ENCODE data around the gene MALAT1. TPM values are rescaled to one million over a fixed set of nuclear protein-coding genes. Genes with fewer than 3 reads are reported as not detected.

MALAT1 gene
- total and polyA plus RNA-seq, 8 donors: 251 to 5,615 (median 2,750) TPM

DNA sequence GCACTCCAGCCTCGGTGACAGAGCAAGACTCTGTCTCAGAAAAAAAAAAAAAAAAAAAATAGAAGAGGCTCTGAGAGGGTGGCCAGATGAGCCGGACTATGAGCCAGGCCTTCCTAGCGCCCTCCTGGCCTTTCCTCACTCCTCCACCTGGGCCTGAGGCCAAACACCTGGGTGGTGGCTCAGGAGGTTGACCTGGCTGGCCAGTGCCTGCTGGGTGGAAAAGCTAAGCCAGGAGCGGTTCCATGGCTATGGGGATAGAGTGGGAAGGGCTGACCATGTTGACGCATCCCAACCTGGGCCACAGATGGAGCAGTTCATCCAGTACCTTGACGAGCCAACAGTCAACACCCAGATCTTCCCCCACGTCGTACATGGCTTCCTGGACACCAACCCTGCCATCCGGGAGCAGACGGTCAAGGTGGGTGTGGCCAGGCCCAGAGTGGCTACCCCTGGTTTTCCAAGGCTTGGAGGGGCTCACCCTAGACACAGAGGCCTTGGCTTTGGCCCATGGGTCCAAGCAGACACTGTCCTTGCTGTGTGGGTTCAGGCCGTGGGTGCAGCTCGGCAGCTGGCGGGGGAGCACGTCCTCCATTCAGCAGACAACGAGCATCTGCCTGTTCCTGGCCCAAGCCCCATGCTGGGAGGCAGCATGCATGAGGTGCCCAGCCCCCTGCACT lies 33.7 kb downstream of the MALAT1 start:
- peak in 1 of 6 donors; percentile 65 for DNase-seq
- H3K4me3 ChIP-seq: no peak overlapping the region
- intact Hi-C loops (cut with DNase I): loop anchor here in 2 of 3 donors (10.0 kb wide), 2 partner anchors 52 to 318 kb away; no protein-coding TSS in a partner anchor
- no peak overlapping the region for H3K27ac ChIP-seq
- WGBS, 2 donors: 84 to 89% methylated on average over 15 of the region's 15 CpGs
- H3K36me3 ChIP-seq: peaks cover 2 to 26% (median 9%) of the 10 kb centered on the region in 3 donors
- H3K9me3 ChIP-seq: no peaks in the 10 kb centered on the region
- H3K4me1 ChIP-seq: no peaks in the 10 kb centered on the region
- FAIRE-seq: no peak
- ATAC-seq: peak in 1 of 4 donors; percentile 19
- no peaks in the 10 kb centered on the region for H3K27me3 ChIP-seq
- TF ChIP-seq, protein P1, sequence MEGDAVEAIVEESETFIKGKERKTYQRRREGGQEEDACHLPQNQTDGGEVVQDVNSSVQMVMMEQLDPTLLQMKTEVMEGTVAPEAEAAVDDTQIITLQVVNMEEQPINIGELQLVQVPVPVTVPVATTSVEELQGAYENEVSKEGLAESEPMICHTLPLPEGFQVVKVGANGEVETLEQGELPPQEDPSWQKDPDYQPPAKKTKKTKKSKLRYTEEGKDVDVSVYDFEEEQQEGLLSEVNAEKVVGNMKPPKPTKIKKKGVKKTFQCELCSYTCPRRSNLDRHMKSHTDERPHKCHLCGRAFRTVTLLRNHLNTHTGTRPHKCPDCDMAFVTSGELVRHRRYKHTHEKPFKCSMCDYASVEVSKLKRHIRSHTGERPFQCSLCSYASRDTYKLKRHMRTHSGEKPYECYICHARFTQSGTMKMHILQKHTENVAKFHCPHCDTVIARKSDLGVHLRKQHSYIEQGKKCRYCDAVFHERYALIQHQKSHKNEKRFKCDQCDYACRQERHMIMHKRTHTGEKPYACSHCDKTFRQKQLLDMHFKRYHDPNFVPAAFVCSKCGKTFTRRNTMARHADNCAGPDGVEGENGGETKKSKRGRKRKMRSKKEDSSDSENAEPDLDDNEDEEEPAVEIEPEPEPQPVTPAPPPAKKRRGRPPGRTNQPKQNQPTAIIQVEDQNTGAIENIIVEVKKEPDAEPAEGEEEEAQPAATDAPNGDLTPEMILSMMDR (IDR thresholded peaks at IDR 0.05): no peak

DNA sequence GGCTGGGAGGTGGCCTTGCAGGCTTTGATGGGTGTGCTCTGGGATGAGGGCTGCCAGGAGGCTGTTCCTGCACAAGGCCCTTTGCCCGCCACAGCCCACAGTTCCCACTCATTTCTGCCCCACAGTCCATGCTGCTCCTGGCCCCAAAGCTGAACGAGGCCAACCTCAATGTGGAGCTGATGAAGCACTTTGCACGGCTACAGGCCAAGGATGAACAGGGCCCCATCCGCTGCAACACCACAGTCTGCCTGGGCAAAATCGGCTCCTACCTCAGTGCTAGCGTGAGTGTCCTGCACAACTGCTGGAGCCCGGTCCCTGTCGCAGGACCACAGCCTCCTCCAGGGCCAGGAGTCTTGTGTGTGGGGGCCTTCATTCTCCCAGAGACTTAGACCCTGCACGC lies 36.3 kb downstream of the MALAT1 start:
- no peak overlapping the region for H3K27ac ChIP-seq
- no peak overlapping the region for H3K4me3 ChIP-seq
- H3K4me1 ChIP-seq: peaks cover 0 to 5% (median 0%) of the 10 kb centered on the region in 3 donors
- no peak for DNase-seq
- no peaks in the 10 kb centered on the region for H3K27me3 ChIP-seq
- H3K36me3 ChIP-seq: peaks cover 2 to 35% (median 9%) of the 10 kb centered on the region in 3 donors
- no peak for ATAC-seq
- intact Hi-C loops (cut with DNase I): loop anchor here in 2 of 3 donors (10.0 kb wide), 2 partner anchors 50 to 320 kb away; no protein-coding TSS in a partner anchor
- 80 to 90% methylated on average over 9 of the region's 9 CpGs for WGBS, 2 donors
- H3K9me3 ChIP-seq: no peaks in the 10 kb centered on the region
- no peak for FAIRE-seq
- TF ChIP-seq, protein P1 (IDR thresholded peaks at IDR 0.05): no peak

DNA sequence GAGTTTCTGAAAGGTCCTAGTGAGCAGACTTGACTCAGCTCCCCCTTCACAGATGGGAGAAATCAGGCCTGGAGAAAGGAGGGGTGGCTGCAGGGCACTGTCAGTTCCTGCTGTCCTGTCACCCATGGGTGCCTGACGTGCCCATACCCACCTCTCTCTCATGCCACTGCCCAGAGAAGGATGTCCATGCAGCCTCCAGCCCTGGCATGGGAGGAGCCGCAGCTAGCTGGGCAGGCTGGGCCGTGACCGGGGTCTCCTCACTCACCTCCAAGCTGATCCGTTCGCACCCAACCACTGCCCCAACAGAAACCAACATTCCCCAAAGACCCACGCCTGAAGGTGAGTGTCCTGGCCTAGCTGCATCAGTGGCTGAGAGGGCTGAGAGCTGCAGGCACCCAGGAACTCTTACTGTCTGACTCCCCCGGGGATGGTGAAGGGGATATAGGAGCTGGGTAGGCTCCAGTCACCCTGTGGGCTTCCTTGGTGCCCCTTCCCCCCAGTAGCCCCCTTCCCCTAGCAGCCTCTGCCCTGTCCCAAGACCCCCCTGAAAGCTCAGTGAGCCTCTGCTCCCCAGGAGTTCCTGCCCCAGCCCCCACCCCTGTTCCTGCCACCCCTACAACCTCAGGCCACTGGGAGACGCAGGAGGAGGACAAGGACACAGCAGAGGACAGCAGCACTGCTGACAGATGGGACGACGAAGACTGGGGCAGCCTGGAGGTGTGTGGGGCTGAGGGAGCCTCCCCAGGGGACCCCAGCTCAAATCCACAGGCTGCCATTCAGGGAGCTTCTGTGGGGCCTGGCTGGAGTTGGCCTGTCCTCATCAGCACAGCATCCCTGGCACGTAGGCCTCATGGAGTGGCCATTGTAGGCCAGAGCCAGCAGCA lies 37.8 kb downstream of the MALAT1 start:
- 86 to 89% methylated on average over 12 of the region's 12 CpGs for WGBS, 2 donors
- Histone ChIP-seq H3K27ac (no peak overlapping the region), H3K4me3 (no peak overlapping the region), H3K27me3 (no peaks in the 10 kb centered on the region), H3K4me1 (peaks cover 5 to 8% (median 7%) of the 10 kb centered on the region in 3 donors), H3K36me3 (peaks cover 0 to 23% (median 9%) of the 10 kb centered on the region in 3 donors), H3K9me3 (no peaks in the 10 kb centered on the region)
- intact Hi-C loops (cut with DNase I): loop anchor here in 2 of 3 donors (10.0 kb wide), 2 partner anchors 48 to 322 kb away; no protein-coding TSS in a partner anchor
- TF ChIP-seq, protein P1 (IDR thresholded peaks at IDR 0.05): no peak
- ATAC-seq (no peak), DNase-seq (peak in 1 of 6 donors; percentile 62), FAIRE-seq (no peak)

DNA sequence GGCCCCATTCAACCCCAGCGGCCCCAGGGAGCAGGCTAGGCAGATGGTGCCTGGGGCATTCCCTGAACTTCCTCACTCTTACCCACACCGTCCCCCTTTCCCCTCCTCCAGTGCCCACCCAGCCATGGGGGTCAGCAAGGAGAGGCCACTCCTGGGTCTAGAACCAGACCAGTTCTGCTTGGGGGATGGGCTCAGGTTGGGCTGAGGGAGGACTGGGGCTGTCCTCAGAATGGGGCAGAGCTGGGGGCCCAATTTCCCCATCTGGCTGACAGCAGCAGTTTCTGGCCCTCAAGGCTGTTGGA lies 38.4 kb downstream of the MALAT1 start:
- peak in 1 of 6 donors; percentile 59 for DNase-seq
- H3K36me3 ChIP-seq: peaks cover 0 to 18% (median 4%) of the 10 kb centered on the region in 3 donors
- no peak overlapping the region for H3K4me3 ChIP-seq

More for the DNA sequence above, 38.4 kb downstream of the MALAT1 start:
- ATAC-seq (no peak), FAIRE-seq (no peak)
- intact Hi-C loops (cut with DNase I): loop anchor here in 2 of 3 donors (10.0 kb wide), 2 partner anchors 48 to 322 kb away; no protein-coding TSS in a partner anchor
- 79 to 88% methylated on average over 2 of the region's 2 CpGs for WGBS, 2 donors
- no peaks in the 10 kb centered on the region for H3K9me3 ChIP-seq
- H3K27ac ChIP-seq: no peak overlapping the region
- peaks cover 5 to 11% (median 7%) of the 10 kb centered on the region in 3 donors for H3K4me1 ChIP-seq
- H3K27me3 ChIP-seq: no peaks in the 10 kb centered on the region
- TF ChIP-seq, protein P1 (IDR thresholded peaks at IDR 0.05): no peak

Measured in pancreas (tissue), 10 donors.